D721Med (cell line): ENCODE data around the gene MTFR1L.

ENCODE experiments used
- DNase-seq: peaks from one replicate; pipeline ENCODE4 v3.0.0; 2011; ENCODE audit warnings: low spot score; ENCODE audit not compliant: insufficient read length
- FAIRE-seq: peaks from 2 replicates; lab custom pipeline; 2011; peaks lifted over from hg19 to GRCh38; lab: Jason Lieb, UNC
- CTCF ChIP-seq: IDR thresholded peaks from 2 replicates; pipeline ENCODE4 v1.5.1; 2012; ENCODE audit warnings: mild to moderate bottlenecking, control low read depth; ENCODE audit not compliant: insufficient read depth; ENCODE audit errors: missing control alignments

Gene MTFR1L

GRCh38 chr1:25873120-25873519, 53.4 kb downstream of the MTFR1L start:
- FAIRE-seq: no peak

GRCh38 chr1:25874209-25874608, 54.5 kb downstream of the MTFR1L start:
- no peak for FAIRE-seq
- DNase-seq: no peak
- no peak for TF ChIP-seq CTCF

More at GRCh38 chr1:25873120-25873519, 53.4 kb downstream of the MTFR1L start:
- TF ChIP-seq CTCF: no peak
- no peak for DNase-seq

- no peak for FAIRE-seq
- no peak for TF ChIP-seq CTCF
- DNase-seq: no peak
Measured at GRCh38 chr1:25874635-25875153, 54.9 kb downstream of the MTFR1L start.

- DNase-seq (no peak), FAIRE-seq (no peak)
- no peak for TF ChIP-seq CTCF
Measured at GRCh38 chr1:25875154-25875855, 55.6 kb downstream of the MTFR1L start, which contains the start of gene PAQR7. TSS of gene PAQR7 (minus strand) at chr1:25875708. CDS start at chr1:25863839, 11,869 bp downstream.

- FAIRE-seq (no peak), DNase-seq (no peak)
- no peak for TF ChIP-seq CTCF
Measured at GRCh38 chr1:25875856-25876692, 56.3 kb downstream of the MTFR1L start.

GRCh38 chr1:25876693-25877077, 56.9 kb downstream of the MTFR1L start:
- FAIRE-seq (no peak), DNase-seq (no peak)
- TF ChIP-seq CTCF: no peak
